ENCODE measurements around the gene FAM240B.

FAM240B gene

DNA sequence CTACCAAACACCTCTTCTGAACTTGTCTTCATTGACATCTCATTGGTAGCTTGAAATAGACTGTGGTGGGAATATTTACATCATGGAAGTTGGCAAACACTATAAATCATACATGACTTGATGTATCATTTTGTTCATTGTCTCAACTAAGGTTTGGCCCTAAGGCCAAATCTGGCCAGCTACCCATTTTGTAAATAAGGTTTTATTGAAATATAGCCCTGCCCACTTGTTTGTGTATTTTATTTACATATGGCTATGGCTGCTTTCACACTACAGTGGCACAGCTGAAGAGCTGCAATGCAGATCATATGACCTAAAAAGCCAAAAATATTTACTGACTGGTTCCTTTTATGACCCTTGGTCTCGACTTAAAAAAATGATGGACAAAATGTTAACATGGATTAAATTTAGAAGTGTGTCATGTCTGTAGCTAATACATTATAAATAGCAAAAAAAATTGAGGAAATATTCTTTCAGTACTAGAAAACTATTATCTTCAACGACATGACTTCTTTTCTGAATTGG is 22.1 kb downstream of the FAM240B start:
- peak; percentile 8 for DNase-seq

- no peak for DNase-seq
These were observed 22.9 kb downstream of the FAM240B start for GRCh38 chr9:38696999-38697398.

DNA sequence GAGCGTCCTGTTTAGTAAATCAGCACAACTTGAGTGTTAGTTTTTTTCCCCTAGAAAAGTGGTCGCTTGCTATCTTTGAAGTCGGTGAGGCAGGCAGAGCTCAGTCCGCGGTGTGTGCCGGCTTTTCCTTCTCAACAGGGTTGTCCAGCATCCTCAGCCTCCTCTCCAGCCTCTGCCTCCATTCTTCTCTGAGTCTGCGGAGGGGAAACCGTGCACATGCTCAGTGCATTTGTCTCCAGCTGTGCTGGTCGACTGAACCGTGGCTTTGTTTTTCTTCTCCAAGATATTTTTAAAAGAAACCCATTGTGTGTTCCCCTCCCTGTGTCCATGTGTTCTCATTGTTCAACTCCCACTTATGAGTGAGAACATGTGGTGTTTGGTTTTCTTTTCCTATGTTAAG is 25.3 kb downstream of the FAM240B start:
- DNase-seq = no peak

GRCh38 chr9:38692707-38693106 is 27.2 kb downstream of the FAM240B start:
- no peak for DNase-seq

GRCh38 chr9:38690574-38690973 is 29.4 kb downstream of the FAM240B start:
- no peak for DNase-seq

DNA sequence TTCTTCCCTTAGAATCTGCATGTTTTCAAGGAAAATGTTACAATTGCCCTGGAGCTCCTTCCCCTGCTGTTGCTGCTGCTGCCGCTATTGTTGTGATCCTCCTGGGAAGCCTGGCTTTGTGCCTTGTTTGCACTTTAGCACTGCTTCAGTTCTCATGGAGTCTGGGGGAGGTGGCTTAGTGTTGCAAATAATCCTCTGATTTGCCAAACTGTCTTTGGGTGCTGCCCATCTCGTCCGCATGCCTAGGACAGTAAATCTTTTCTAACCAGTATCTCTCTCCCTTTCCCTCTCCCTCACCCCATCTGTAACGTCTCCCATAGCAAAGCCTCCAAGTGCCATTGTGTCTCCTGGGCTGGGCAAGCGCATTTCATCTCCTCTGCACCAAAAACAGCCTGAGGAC is 30.3 kb downstream of the FAM240B start:
- DNase-seq = peak; percentile 44

DNA sequence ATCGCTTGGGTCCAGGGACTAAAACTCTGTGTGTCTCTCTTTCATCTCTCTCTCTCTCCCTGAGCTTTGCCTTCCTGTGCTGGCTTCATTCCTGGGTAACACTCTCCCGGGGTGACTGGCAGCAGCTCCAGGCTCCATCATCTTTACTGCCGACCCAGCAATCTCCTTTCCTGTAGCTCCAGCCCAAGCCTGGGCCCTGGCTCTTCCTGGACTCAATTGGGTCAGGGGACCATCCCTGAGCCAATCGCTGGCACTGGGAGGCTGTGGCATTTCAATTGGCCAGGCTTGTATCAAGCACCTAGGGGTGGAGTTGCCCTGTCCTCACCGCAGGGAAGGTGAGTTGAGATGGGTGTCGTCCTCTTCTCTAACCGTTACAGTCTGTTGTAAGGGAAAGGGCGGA is 31.9 kb downstream of the FAM240B start:
- DNase-seq = no peak

- peak; percentile 71 for DNase-seq
These were observed 32.5 kb downstream of the FAM240B start for GRCh38 chr9:38687389-38687842.

DNA sequence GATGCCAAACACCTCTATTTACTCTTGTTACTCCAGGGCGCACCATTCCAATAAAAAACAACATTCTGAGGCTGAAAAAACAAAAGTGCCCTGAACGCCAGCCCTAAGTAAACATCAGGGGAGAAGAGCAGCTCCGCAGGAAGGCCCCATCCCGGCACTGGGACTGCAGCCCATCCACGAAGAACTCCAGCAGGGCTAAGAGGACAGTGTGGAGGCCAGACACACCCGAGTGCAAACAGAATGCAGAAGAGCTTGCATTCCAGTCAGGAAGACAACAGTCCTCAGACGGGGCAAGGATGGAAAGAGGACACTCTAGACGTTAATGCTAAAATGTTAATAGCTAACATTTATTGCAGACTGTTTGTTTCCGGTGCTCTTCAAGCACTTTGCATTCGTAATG is 33.0 kb downstream of the FAM240B start:
- DNase-seq = no peak

GRCh38 chr9:38685535-38685934 is 34.4 kb downstream of the FAM240B start:
- DNase-seq = no peak

DNA sequence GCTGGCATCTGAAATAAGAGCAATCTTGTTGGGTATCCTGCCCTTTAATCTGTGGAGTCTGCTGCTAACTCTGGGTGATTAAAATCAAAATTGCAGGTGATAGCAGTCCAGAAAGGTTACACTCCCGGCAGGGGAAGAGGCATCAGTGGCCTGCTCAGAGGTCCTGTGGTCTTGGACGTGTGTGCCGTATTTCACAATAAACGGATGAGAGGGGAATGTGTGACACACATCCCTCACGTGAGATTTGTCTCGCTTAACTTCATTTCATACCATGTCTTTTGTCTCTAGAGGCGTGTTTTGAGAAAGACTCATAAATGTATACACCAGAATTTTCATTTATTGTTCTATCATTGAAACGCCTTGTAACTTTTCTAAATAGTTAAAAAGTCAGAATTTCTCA is 36.6 kb downstream of the FAM240B start:
- DNase-seq = no peak

DNA sequence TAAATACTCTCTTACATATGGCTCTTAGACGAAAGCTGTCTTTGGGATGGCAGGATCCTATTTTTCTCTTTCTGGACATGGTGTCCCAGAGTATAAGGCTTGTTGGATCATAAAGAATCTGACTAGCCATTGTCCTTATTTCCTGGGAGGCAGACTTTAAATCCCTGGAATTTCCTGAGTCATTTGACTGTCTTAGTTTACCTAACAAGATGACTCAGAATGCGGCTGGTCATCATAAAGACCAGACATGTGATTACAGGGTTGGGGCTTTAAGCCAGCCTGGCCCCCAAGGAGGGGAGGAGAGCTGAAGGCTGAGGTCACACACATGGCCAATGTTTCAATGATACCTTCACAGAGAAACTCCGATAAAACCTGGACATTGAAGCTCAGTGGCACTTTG is 37.2 kb downstream of the FAM240B start:
- peak; percentile 28 for DNase-seq

GRCh38 chr9:38681747-38682227 is 38.1 kb downstream of the FAM240B start:
- no peak for DNase-seq

- DNase-seq = no peak
These were observed 39.0 kb downstream of the FAM240B start for GRCh38 chr9:38680837-38681445.

DNA sequence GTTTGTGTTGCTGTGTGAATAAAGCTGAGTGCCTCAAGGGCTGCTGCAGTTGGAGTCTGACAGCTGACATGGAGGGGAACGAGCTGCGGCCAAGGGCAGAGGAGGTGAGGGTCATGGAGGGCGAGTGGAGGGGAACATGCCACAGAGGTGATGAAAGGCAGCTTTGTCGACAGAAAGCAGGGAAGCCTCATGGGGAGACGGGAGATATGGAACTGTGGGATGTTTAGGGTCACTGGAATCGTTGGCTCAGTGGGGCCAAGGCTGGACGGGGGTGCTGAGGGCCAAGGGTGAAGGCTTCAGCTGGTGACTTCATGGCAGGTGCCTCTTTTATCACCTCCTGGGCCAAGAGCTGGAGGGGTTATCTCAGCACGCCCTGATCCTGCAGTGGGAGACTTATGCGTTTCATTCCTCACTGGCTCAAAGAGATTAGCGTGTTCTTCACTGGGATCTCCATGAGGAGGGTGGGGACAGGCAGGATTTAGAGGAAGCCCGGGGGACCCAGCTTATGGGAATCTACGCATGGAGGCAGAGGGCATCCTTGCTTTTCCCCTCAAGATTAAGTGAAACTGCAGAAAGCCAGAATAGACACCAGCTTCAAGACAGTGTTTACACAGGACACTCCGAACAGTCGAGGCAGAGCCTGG is 42.2 kb downstream of the FAM240B start:
- no peak for DNase-seq

DNA sequence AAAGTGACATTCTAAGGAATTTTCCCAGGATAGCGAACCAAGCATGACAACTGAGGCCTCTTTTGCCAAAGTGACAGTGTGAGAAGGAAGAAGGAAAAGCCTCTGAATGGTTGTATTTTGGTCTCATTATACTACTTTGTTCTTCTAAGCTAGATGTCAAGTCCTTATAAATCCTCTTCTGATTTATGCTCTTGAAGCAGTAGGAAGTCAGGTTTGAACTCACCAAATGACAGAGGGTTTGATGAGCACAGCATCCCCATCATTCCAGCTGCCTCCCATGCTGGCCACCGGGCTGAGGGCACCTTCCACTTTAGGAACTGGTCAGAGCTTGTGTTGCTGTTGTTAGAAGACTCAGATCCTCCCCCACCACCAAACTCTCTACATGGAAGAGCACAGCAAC is 44.1 kb downstream of the FAM240B start:
- no peak for DNase-seq

GRCh38 chr9:38675211-38675610 is 44.7 kb downstream of the FAM240B start:
- no peak for DNase-seq

DNA sequence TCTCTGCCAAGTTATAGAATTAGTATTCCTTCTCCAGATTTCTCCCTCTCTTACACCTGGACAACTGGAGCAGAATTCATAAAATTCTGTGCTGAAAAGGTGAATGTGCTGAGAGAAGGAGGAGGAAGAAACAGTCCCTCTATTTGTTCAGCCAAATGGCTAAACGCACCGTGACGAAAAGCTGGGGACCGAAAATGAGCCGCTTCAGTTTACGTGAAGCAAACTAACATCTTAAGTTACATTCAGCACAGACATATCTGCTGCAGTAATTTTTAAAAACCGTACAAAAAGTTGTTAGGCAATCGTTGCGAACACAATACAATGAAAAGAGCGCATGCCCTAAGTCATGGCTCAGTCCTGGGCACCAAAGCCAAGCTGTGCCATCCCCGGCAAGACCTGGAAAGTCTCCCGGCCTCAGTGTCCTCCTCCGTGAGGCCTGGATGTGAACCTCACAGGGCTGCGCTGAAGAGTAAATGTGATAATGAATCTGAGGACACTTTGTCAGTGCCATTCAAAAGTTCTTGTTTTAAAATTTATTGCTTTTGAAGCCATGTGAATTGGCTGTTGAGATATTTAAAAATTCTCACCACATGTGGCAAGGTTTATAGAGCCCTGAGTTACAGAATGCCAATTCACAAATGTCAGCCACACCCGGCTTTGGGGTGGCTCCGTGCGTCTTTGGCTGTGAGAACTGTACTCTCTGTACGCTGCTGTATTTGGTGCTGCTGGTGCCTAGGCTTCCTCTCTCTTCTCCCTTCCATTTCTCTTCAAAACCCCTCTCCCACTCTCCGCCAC is 46.3 kb downstream of the FAM240B start:
- no peak for DNase-seq

GRCh38 chr9:38671748-38672147 is 48.2 kb downstream of the FAM240B start:
- no peak for DNase-seq

DNA sequence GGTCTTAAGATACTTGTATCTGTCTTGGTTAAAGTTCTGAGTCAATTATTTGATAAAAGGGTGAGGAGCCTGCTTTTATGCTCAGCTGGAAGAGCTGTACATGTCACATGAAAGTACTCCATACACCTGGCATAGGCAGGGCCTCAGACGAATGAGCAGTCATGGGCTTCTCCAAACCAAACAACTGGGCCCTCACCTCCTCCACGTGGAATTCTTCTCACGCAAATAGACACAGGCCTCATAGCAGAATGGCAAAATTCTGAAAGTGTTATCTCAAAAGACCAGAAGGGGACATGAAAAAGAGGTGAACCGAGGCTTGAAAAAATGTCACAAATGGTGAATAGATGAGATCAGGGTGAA is 48.6 kb downstream of the FAM240B start:
- peak; percentile 5 for DNase-seq

DNA sequence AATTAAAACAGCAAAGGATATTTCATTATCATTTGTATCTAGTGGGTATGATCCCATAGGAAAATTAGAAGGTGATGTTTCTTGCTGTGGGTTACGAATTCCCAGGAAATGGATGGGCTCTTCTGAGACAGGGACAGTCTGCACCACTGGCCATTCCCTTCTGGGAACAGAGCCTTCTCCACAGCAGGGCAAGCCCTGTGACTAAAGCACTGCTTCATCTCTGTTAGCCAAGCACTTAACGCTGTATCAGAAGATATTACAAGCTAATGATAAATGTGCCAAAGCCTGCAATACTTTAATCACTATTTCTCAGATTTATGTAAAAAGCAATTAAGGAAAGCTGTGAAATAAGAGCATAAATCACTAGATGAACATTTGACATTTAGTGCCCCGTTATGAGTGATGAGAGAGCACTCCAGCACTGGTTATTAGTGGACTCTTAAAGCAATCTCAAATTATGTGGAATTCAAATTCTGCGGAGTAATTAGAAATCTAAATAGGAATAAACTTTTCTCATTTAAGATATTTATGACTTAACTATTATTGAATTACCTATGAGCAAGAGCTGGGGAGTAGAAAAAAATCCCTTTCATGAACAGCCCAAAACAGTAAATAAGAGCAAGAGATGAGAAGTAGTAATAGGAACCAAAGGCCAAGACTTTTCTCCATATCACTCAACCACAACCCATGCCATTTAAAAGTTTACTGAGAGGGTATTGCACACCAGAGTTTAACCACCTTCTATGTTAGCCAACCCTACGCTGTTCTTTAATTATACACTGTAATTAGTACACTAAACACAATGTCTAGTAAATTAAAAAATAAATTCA is 49.2 kb downstream of the FAM240B start:
- no peak for DNase-seq

DNA sequence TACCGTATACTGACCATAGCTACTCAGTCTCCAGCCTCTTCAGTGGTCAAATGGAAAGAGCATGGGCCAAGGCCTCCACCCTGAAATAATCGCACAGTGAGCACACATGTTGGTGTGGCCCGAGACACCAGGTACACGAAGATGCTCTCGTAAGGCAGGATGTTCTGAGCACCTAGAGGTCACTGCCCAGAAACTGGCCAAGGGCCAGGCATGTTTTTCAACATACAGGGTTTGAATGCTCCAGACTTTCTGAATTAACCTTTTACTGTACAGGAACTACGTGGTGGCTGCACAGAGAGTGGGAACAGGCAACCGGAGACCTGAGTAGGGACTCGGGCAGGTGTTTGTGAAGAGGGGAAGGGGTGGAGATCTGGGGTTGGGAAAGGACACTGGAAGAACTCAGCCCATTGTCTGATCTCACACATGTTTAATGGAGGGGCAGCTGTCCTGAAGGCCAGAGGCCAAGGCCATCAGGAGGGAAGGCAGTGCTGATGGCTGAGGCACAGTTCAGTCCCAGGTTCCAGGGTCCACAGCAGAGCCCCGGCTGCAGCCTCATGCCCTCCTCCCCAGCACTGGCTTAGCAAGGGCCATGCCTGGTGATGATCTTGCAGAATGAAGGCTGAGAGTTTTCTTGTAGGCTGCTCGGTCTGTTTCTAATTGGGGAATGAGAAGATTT is 51.0 kb downstream of the FAM240B start:
- DNase-seq = no peak
